ENCODE data around the gene TMEM198. TPM values are rescaled to one million over a fixed set of nuclear protein-coding genes. Genes with fewer than 3 reads are reported as not detected.

Gene TMEM198
- polyA plus RNA-seq, 1 donor, result 2.6 TPM

- DNase-seq (ENCODE audit: low read depth), result no peak
These were observed 33.9 kb upstream of the TMEM198 start for GRCh38 chr2:219509780-219510511.

GRCh38 chr2:219510512-219511135, 33.2 kb upstream of the TMEM198 start:
- DNase-seq (ENCODE audit: low read depth), result no peak

GRCh38 chr2:219511547-219512325, 32.1 kb upstream of the TMEM198 start:
- no peak for DNase-seq (ENCODE audit: low read depth)

- no peak for DNase-seq (ENCODE audit: low read depth)
These were observed 31.2 kb upstream of the TMEM198 start for GRCh38 chr2:219512524-219513216.

- no peak for DNase-seq (ENCODE audit: low read depth)
These were observed 30.0 kb upstream of the TMEM198 start for GRCh38 chr2:219513787-219514186.

GRCh38 chr2:219514196-219514761, 29.5 kb upstream of the TMEM198 start, which contains the start of gene ASIC4:
Gene ASIC4 (plus strand): TSS chr2:219514482. CDS start chr2:219514725, 243 bp downstream.
- no peak for DNase-seq (ENCODE audit: low read depth)

- no peak for DNase-seq (ENCODE audit: low read depth)
These were observed 29.0 kb upstream of the TMEM198 start for GRCh38 chr2:219514836-219515235.

GRCh38 chr2:219515874-219516629, 27.8 kb upstream of the TMEM198 start:
- DNase-seq (ENCODE audit: low read depth), result no peak

- DNase-seq (ENCODE audit: low read depth), result no peak
These were observed 26.9 kb upstream of the TMEM198 start for GRCh38 chr2:219516888-219517287.

- no peak for DNase-seq (ENCODE audit: low read depth)
These were observed 25.7 kb upstream of the TMEM198 start for GRCh38 chr2:219517954-219518778.

GRCh38 chr2:219519526-219519916, 24.3 kb upstream of the TMEM198 start:
- no peak for DNase-seq (ENCODE audit: low read depth)

- no peak for DNase-seq (ENCODE audit: low read depth)
These were observed 23.7 kb upstream of the TMEM198 start for GRCh38 chr2:219520079-219520478.

- no peak for DNase-seq (ENCODE audit: low read depth)
These were observed 22.6 kb upstream of the TMEM198 start for GRCh38 chr2:219521066-219521880.

- no peak for DNase-seq (ENCODE audit: low read depth)
These were observed 21.5 kb upstream of the TMEM198 start for GRCh38 chr2:219522111-219523030.

GRCh38 chr2:219523031-219523671, 20.7 kb upstream of the TMEM198 start:
- no peak for DNase-seq (ENCODE audit: low read depth)

GRCh38 chr2:219524817-219525216, 19.0 kb upstream of the TMEM198 start:
- no peak for DNase-seq (ENCODE audit: low read depth)

- no peak for DNase-seq (ENCODE audit: low read depth)
These were observed 18.1 kb upstream of the TMEM198 start for GRCh38 chr2:219525533-219526232.
